ENCODE data around the gene TASP1.
A peak's percentile ranks its signal among the peaks of the same experiment; 100 is the strongest.
"Not testable (repeated sequence)": the region's sequence is repeated elsewhere in the genome, so short reads cannot be mapped to it uniquely, and the experiment has no call there.

Gene TASP1

DNA sequence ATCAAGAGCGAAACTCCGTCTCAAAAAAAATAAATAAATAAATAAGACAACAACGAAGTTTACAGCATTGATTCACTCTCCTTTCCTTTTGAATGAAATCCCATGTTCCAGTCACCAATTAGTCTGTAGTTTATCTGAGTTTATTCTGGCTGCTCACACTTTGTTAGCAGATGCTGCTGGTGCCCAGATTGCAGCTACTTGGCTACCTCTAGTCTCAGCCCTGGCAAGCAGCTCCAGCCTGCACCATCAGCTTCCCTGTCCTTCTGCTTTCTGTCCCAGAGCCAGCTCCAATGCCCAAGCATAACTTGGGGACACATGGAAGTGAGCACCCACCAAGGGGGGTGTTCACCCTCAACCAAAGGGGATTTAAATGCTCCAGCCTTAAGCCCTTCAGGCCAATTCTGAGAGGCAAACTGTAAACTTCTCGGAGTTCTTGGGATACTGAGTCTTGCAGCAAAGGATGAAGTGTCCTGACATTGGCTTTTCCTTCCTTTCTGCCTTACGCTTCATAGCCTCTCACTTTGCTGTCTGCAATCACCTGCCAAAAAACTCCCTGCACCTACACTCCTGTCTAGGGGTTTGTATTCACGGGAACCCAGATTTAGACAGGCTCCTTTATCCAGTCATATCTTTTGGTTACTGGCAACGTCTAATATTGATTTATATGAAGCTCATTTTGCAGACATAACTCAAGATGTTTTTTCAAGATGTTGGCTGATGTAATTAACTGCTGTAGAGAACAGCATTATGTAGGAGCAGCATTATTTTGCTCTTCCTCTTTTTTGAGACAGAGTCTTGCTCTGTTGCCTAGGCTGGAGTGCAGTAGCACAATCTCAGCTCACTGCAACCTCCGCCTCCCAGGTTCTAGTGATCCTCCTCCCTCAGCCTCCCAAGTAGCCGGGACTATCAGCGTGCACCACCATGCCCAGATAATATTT lies 9.8 kb upstream of the TASP1 start:
- DNase-seq: no peak

DNA sequence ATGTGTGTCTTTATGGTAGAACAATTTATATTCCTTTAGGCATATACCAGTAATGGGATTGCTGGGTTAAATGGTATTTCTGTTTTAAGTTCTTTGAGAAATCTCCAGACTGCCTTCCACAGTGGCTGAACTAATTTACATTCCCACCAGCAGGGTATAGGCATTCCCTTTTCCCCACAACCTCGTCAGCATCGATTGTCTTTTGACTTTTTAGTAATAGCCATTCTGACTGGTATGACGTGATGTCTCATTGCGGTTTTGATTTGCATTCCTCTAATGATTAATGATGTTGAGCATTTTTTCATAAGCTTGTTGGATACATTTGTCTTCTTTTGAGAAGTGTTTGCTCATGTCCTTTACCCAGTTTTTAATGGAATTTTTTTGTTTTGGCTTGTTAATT lies 5.3 kb upstream of the TASP1 start:
- DNase-seq: no peak

- no peak for DNase-seq
Measured at GRCh38 chr20:13639150-13639497, 392 bp upstream of the TASP1 start.

DNA sequence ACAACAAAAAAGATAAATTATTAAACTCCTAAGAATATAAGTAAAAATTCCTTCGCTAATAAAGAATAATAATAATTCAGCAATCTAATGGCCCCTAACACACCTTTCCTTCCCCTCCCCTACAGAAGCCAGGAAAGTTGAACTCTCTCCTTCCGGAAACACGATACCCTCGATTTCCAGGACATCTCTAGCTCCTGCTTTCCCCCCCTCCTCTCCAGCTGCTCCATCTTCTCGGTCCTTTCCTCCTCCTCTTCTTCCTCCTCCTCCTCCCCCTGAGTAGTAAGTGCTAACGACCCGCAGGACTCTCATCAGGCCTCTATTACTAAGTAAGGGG lies 603 bp downstream of the TASP1 start:
- DNase-seq: peak; percentile 63

DNA sequence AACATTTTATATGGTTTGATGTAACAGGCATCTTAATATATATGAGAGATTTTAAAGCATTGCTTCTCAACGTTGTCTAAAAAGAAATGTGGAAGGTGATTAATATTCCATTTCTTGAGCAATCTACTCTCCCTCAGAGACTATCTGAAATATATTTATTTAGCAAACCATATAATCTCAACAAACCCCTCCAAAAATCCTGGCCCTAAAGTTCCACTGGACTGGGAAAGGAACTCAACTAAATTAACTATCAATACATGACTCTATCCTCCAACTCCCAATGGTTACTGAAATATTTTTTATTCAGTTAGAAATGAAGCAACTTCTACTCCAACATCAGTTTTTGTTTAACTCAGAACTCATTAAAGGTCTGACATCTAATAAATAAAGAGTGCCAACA lies 6.3 kb downstream of the TASP1 start:
- no peak for DNase-seq

DNA sequence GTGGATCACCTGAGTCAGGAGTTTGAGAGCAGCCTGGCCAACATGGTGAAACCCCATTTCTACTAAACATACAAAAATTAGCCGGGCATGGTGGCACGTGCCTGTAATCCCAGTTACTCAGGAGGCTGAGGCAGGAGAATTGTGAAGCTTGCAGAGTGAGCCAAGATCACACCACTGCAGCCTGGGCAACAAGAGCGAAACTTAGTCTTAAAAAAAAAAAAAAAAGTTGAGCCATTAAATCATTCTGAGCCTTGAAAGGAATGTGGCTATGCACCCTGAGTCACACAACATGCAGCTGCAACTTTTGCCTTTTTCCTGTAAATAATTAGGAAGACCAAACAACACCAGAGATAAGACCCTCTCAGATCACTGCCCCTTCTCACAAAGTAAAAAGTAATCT lies 11.2 kb downstream of the TASP1 start:
- DNase-seq: not testable (repeated sequence)

DNA sequence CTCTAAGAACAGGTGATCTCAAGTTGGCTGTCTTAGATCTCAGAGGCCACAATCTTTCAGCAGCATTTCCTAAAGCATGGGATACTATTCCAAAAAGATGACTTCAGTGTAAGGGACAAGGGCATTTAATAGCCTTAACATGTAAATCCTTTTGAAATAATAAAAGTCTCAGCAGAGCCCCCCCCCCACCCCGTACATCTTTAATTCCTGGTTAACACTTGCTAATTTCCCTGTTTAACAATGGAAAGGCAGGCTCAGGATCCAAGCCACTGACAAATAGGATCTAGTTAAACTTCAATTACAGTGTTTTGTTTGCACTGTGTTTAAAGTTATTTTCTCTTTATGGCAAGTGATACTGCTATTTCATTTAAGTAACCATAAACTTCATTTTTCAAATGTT lies 12.0 kb downstream of the TASP1 start:
- DNase-seq: no peak

- no peak for DNase-seq
Measured at GRCh38 chr20:13625304-13625979, 13.3 kb downstream of the TASP1 start.

GRCh38 chr20:13619415-13619814 lies 19.3 kb downstream of the TASP1 start:
- not testable (repeated sequence) for DNase-seq

DNA sequence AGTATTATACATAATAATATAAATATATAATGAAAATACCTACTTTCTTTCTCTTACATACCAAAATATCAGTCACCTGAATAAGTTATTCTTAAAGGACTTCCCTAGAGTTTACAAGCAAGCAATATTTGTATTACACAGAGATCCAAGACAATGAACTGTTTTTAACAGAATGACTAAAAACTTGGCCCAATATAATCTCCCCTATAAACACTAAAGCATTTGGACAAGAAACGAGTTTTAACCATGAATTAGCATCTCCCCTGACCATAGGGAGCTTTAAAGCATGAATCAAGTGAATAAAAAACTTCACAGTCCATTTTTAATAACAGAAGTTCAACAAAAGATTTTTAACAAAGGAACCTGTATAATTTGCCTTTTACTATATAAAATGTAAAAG lies 20.3 kb downstream of the TASP1 start:
- DNase-seq: not testable (repeated sequence)

DNA sequence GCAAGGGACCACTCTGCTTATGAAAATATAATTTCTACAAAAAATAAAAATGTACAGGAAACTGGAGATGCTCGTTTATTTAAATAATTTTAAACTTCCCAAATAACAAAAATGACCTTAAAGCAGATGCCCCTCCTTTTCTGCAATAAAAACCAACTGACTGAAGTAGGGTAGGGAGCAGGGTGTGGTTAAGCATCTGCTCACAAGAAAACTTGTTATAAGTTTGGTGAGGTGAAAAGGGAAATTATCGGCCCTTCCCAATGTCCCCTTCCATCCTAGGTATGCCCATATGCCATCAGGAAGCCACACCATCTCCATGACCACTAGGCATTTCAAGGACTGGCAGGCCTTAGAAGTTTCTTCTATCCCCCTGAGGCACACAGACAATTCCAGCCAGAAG lies 21.1 kb downstream of the TASP1 start:
- not testable (repeated sequence) for DNase-seq

GRCh38 chr20:13616713-13617112 lies 22.0 kb downstream of the TASP1 start:
- DNase-seq: not testable (repeated sequence)

GRCh38 chr20:13613917-13614316 lies 24.8 kb downstream of the TASP1 start:
- DNase-seq: no peak

DNA sequence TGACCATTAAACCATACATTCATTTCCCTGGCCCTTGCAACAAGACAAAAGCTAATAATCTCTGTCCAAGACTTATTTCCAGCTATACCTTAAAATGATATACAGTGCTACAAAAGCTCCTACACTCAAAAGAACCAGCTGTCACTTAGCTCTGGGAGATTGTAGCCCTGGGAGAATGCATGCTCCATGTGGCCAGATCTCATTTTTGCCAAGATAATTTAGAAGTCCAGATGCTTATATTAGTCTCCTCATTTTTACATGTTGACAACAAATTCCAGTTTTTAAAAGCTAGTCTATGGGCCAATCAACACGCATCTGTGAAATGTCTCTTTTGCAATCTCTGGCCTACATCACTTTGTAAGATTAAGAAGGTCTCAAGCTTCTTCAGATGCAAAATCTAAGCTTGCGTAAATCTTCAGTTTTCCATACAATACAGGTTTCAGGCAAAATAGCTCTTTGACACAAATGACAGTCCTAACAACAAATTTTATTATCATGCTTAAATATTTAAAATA lies 27.1 kb downstream of the TASP1 start:
- DNase-seq: peak; percentile 1

- DNase-seq: peak; percentile 20
Measured at GRCh38 chr20:13610184-13610583, 28.5 kb downstream of the TASP1 start.

DNA sequence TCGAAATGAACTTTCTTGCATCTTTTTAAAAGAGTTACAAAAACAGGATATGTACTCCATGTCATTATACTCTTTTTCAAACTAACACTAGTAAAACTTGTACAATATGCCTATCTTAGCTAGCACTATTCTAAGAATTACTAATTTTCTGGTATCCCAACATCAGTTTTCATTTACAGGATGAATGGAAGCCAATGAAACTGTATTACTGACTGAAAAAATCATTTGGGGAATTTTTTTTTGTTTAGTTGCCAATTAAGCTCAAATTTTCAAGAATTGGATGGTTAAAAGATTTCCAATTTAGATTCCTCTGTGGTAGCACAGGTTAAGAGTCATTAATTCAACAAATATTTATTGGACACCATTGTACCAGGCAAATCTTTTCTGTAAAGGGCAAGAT lies 30.7 kb downstream of the TASP1 start:
- DNase-seq: no peak

DNA sequence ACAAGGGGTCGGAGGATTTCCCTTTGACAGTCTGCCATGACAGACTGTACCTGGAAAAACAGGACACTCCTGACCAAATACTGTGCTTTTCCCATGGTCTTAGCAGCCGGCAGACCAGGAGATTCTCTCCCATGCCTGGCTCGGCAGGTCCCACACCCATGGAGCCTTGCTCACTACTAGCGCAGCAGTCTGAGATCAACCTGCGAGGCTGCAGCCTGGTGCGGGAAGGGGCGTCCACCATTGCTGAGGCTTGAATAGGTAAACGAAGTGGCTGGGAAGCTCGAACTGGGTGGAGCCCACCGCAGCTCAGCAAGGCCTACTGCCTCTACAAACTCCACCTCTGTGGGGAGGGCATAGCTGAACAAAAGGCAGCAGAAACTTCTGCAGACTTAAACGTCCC lies 45.3 kb downstream of the TASP1 start:
- DNase-seq: not testable (repeated sequence)

DNA sequence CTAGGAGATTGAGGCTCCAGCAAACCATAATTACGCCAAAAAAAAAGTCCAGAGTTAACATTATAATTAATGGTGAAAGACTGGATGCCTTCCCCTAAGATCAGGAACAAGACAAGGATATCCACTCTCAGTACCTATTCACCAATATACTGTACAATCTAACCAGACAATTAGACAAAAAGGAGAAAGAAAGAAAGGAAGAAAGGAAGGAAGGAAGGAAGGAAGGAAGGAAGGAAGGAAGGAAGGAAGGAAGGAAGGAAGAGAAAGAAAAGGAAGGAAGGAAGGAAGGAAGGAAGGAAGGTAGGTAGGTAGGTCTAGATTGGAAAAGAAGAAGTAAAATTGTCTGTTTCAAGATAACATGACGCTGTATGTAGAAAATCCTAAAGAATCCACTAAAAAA lies 50.7 kb downstream of the TASP1 start:
- DNase-seq: no peak

GRCh38 chr20:13587370-13587769 lies 51.4 kb downstream of the TASP1 start:
- DNase-seq: no peak

- no peak for DNase-seq
Measured at GRCh38 chr20:13586133-13586532, 52.6 kb downstream of the TASP1 start.

DNA sequence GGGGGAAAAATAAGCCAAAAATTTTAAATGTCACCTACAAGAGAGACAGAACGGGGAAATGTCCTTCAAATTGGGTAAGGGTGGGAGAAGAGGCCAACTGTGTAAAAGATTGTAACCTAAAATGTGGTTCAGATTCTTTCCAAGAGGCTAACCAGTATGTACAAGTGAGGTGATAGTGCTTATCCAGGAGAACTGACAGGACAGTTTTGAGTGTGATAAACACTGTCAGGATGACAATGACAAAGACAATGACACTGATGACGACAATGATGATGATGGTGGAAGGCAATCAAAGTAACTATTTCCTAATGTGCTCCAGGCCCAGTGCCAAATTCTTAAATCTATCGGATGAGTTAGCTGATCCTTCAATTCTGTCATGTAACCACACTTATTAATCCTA lies 57.3 kb downstream of the TASP1 start:
- DNase-seq: peak; percentile 40

DNA sequence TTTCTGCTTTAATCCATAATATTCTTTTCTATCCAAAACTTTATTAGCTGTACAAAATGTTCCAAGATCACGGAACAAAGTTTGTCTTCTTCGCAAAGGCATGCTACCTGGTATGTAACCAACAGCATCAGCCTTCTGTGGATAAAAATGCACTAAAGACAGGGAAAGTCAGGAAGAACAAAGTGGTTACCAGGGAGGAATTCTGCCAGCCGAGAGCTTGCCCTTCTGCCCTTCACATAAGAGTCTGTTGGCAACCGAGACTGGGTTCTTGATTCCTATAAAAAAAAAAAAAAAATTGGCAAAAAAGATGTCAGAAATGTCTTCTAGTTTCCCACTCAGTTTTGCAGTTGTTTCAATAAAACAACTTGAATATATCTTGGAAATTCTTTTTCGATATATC lies 58.0 kb downstream of the TASP1 start:
- DNase-seq: no peak

DNA sequence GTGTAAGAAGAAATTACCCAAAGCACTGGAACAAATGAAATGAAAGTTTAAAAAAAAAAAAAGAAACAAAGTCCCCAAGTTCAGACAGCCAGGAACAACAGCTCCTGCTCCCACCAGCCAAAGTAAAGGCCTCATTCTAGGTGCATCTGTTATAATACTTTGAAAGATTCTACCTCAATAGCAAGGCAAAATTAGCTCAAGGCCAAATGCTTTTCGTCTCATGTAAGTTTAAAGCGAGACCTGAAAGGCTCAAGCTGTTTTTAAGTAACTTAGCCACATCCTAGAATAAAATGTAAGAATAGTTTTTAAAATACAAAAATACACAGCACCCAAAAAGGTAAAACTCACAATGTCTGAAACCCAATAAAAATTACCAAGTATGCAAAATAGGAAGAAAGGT lies 64.7 kb downstream of the TASP1 start:
- no peak for DNase-seq

DNA sequence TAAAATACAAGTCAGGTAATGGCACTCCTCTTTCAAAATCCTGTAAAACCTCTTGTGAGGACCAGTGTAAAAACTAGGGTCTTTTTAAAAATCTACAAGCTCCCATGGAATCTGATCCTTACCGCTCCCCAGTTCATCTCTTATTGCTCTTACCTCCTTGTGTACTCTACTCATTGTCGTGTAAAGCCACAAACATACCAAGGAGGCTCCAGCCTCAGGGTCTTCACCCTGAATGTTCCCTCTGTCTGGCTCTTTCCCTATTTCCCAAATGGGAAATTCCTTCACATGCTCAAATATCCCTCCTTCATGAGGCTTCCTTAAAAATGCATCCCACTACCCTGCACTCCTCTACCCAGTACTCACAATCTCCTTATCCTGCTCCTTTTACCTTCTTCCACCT lies 67.1 kb downstream of the TASP1 start:
- no peak for DNase-seq

All from NCI-H82 (cell line).